HG02970 (cell line): Measurements from ENCODE around the gene DLEC1.

Experiments
- ATAC-seq: cut with Tn5 transposase; IDR thresholded peaks from one replicate; pipeline ENCODE4 v1.9.1; 2021; ENCODE audit warnings: mild to moderate bottlenecking, moderate library complexity, moderate number of reproducible peaks; ENCODE audit not compliant: unreplicated experiment, low FRiP score

Gene DLEC1

DNA sequence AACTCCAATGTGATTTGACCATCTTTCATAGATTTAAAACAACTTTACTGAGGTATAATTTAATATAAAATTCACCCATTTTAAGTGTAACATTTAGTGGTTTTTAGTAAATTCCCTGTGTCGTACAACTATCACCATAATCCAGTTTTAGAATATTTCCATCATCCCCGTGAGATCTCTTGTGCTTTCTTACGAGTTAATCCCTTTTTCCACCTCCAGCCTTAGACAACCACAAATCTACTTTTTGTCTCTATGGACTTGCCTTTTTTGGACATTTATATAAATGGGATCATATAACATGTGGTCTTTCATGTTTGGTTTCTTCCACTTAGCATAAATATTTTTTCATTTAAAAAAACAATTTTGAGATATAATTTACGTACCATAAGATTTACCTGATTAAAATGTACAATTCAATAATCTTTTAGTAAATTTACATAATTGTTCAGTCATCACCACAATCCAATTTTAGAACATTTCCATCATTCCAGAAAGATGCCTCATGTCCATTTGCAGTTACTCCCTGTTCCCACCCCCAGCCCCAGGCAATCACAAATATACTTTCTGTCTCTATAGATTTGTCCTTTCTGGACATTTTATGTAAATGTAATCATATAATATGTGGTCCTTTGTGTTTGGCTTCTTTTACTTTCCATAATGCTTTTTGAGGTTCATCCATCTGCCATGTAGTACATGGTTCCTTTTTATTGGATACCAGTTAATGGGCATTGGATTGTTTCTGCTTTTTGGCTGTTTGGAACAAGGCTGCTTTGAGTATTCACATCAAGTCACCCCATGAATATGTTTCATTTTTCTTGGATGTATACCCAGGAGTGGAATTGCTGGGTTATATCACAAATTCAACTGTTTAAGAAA, 129.4 kb downstream of the DLEC1 start:
- ATAC-seq, result no peak

DNA sequence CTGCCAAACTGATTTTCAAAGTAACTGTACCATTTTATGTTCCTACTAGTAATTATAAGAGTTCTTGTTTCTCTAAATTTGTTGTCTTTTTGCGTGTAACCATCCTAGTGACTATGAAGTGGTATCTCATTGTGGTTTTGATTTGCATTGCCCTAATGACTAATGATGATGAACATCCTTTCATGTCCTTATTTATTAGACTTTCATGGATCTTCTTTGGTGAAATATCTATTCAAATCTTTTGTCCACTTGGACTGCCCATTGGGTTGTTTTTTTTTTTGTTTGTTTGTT, 130.0 kb downstream of the DLEC1 start:
- no peak for ATAC-seq

DNA sequence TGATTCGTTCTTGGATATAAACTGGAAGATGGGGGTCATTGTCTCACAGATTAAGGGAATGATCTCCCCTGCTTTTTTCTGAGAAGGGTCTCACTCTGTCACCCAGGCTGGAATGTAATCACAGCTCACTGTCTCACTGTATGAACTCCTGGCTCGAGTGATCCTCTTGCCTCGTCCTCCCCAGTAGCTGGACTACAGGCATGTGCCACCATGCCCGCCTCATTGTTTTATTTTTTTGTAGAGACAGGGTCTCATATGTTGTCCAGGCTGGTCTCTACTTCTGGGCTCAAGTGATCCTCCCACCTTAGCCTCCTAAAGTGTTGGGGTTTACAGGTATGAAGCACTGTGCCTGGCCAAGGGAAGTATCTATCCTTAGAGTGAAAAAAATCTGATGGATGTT, 131.7 kb downstream of the DLEC1 start:
- no peak for ATAC-seq

DNA sequence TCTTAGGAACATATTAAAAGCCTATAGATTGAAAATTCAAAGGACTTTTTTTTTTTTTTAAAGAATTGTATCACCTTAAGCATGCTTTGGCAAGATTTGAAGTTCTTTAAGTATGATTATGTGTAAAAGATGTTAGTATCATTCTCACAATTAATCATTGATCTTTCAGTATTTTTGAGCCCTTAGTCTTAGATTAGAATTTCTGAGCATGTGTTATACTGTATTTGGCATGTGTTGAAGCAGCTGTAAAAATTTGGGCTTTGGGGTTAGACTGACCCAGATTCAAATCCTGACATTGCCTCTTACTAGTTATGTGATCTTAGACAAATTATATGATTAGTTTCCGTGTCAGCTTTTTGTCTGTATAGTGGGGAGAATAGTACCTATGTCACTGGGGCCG, 132.6 kb downstream of the DLEC1 start:
- ATAC-seq, result no peak
